Endothelial cell of umbilical vein (primary cell): ENCODE data around the gene UBE2QL1. TPM values are rescaled to one million over a fixed set of nuclear protein-coding genes. Genes with fewer than 3 reads are reported as not detected.

ENCODE experiments used
- BruUV-seq: library from RNA; stranded (reverse); fragments of 400-500 nt; replicated peaks from 2 replicates; lab custom pipeline; 2021; lab: Mats Ljungman, UMichigan
- CTCF ChIA-PET: fragments of 300-600, 350-600 bp; sonication (Branson Sonifier 250); formaldehyde crosslinking; loops from one replicate; lab custom pipeline; 2021; ENCODE audit warnings: antibody characterized with exemption, inconsistent platforms; lab: Charles Lee
- POLR2A ChIA-PET: fragments of 300-600, 350-600 bp; sonication (Branson Sonifier 250); formaldehyde crosslinking; loops from one replicate; lab custom pipeline; 2021; ENCODE audit warnings: antibody characterized with exemption, inconsistent platforms; lab: Charles Lee
- DNase-seq: peaks from one replicate; pipeline ENCODE4 v3.0.0-alpha.2; 2011; ENCODE audit warnings: low read depth, low spot score
- FAIRE-seq: peaks from 2 replicates; lab custom pipeline; 2011; peaks lifted over from hg19 to GRCh38; lab: Jason Lieb, UNC
- H2AFZ ChIP-seq: 2 replicates; pipeline ENCODE4 v1.6.0; 2012; ENCODE audit warnings: low read depth, low read length, control low read depth, inconsistent platforms
- H3K27ac ChIP-seq: 2 replicates; pipeline ENCODE4 v1.5.1; 2011; ENCODE audit warnings: low read depth, mild to moderate bottlenecking, control low read depth, low read length, moderate library complexity; ENCODE audit not compliant: insufficient read depth
- H3K27me3 ChIP-seq, 2 experiments: 2 replicates each; pipeline versions ENCODE4 v1.6.0 to v1.6.1; 2011; ENCODE audit warnings: low read length in 2 of 2, mixed read lengths in 1 of 2; ENCODE audit not compliant: control insufficient read depth in 2 of 2, insufficient read depth in 2 of 2
- H3K36me3 ChIP-seq, 2 experiments: 2 replicates in 1 of 2; 3 replicates in 1 of 2; pipeline ENCODE4 v1.5.1; 2011; ENCODE audit warnings: low read length in 2 of 2, mild to moderate bottlenecking in 1 of 2, moderate library complexity in 1 of 2; ENCODE audit not compliant: control insufficient read depth in 2 of 2, insufficient read depth in 2 of 2; ENCODE audit errors: extremely low read depth in 1 of 2
- H3K4me1 ChIP-seq: 3 replicates; pipeline ENCODE4 v1.5.1; 2011; ENCODE audit warnings: mild to moderate bottlenecking, low read length; ENCODE audit not compliant: control insufficient read depth, insufficient read depth; ENCODE audit errors: extremely low read depth
- H3K4me2 ChIP-seq: 2 replicates; pipeline ENCODE4 v1.6.1; 2011; ENCODE audit warnings: low read length, control low read depth, mixed read lengths; ENCODE audit not compliant: insufficient read depth
- H3K4me3 ChIP-seq, 3 experiments: fragments of 200-600 bp in 1 of 3; sonication (generic), shearing (Covaris generic) in 1 of 3; replicated peaks in 1 of 3; 2 replicates each; pipeline ENCODE4 v1.5.1; 2011 to 2016; ENCODE audit warnings: control low read depth in 3 of 3, low read length in 3 of 3, mild to moderate bottlenecking in 2 of 3, inconsistent platforms in 1 of 3, low read depth in 1 of 3, moderate library complexity in 1 of 3; ENCODE audit not compliant: insufficient read depth in 1 of 3
- H3K79me2 ChIP-seq: 2 replicates; pipeline ENCODE4 v1.6.0; 2012; ENCODE audit warnings: low read length, inconsistent platforms; ENCODE audit not compliant: control insufficient read depth, insufficient read depth
- H3K9ac ChIP-seq: replicated peaks from 2 replicates; pipeline ENCODE3; 2011; ENCODE audit warnings: low read length, control low read depth; ENCODE audit not compliant: insufficient read depth; ENCODE audit errors: extremely low read depth
- H3K9me1 ChIP-seq: replicated peaks from 3 replicates; pipeline ENCODE4 v1.6.0; 2011; ENCODE audit warnings: mild to moderate bottlenecking, low read length; ENCODE audit not compliant: control insufficient read depth, insufficient read depth; ENCODE audit errors: extremely low read depth
- H3K9me3 ChIP-seq: replicated peaks from 2 replicates; pipeline ENCODE4 v1.5.1; 2012; ENCODE audit warnings: low read length, inconsistent platforms; ENCODE audit not compliant: control insufficient read depth, insufficient read depth
- H4K20me1 ChIP-seq: replicated peaks from 2 replicates; pipeline ENCODE3; 2011; ENCODE audit warnings: mild to moderate bottlenecking, low read length; ENCODE audit not compliant: control insufficient read depth, insufficient read depth; ENCODE audit errors: extremely low read depth
- EZH2 ChIP-seq: IDR thresholded peaks from 2 replicates; pipeline ENCODE4 v1.6.1; 2012; ENCODE audit warnings: borderline replicate concordance, low read depth, mild to moderate bottlenecking, moderate library complexity, low read length, inconsistent platforms; ENCODE audit not compliant: severe bottlenecking
- FOS ChIP-seq: IDR thresholded peaks from 2 replicates; pipeline ENCODE4 v1.6.1; 2011; ENCODE audit warnings: mild to moderate bottlenecking, low read length, moderate library complexity, borderline replicate concordance; ENCODE audit not compliant: insufficient read depth
- MAX ChIP-seq: IDR thresholded peaks from 2 replicates; pipeline ENCODE4 v1.6.1; 2011; ENCODE audit not compliant: insufficient read depth, insufficient read length
- POLR2A ChIP-seq: IDR thresholded peaks from 2 replicates; pipeline ENCODE4 v1.6.1; 2012; ENCODE audit warnings: low read depth, mild to moderate bottlenecking, control low read depth, low read length
- dilution Hi-C: fragments of 300-500 bp; cut with MboI; formaldehyde crosslinking; loops from one replicate; pipeline ENCODE4 v1.15.0; 2019; ENCODE audit warnings: low sequenced_read_pairs; ENCODE audit not compliant: extremely low pct_ligation_motif_present
- intact Hi-C: fragments of 100-400 bp; cut with micrococcal nuclease; formaldehyde crosslinking; loops from one replicate; pipeline ENCODE4 v1.10.0; 2022
- polyA plus RNA-seq, 4 experiments: library from polyadenylated mRNA; depleted of rRNA in 3 of 4; stranded (reverse) in 3 of 4; unstranded in 1 of 4; fragments of >200 nt; gene quantifications; 2 replicates each; pipeline versions ENCODE4 v1.2.1 to v1.2.3, GENCODE V29; 2011 to 2012; ENCODE audit warnings: missing spikeins in 1 of 4
- total RNA-seq: library from RNA; stranded (reverse); gene quantifications from 2 replicates; pipeline ENCODE4 v1.2.3, GENCODE V29; 2021

Gene UBE2QL1
- total and polyA plus RNA-seq, 2 donors (not counting 3 experiments of a cell fraction or from before 2014, with no cell fraction given): 0.04 to 0.15 TPM

- no TSS peak for BruUV-seq
- no peaks in the 10 kb centered on the region for H3K9me1 ChIP-seq
- ChIA-PET POLR2A (no interaction called here), CTCF (no interaction called here)
- H3K4me3 ChIP-seq: no peak overlapping the region
- H3K4me2 ChIP-seq: no peak overlapping the region
- H4K20me1 ChIP-seq: no peaks in the 10 kb centered on the region
- H3K36me3 ChIP-seq: no peaks in the 10 kb centered on the region
- dilution Hi-C loops: no loop called here
- no peak overlapping the region for H3K9ac ChIP-seq
- no peak for FAIRE-seq
- H3K9me3 ChIP-seq: no peaks in the 10 kb centered on the region
- H3K27ac ChIP-seq: no peak overlapping the region
- TF ChIP-seq MAX (no peak), POLR2A (no peak), FOS (no peak)
- no peaks in the 10 kb centered on the region for H3K4me1 ChIP-seq
- H2AFZ ChIP-seq: no peak overlapping the region
- DNase-seq: no peak
- intact Hi-C loops: no loop called here
- H3K27me3 ChIP-seq: no peaks in the 10 kb centered on the region
- H3K79me2 ChIP-seq: no peaks in the 10 kb centered on the region
Measured at GRCh38 chr5:6486074-6486473, 37.4 kb downstream of the UBE2QL1 start.

- no peak overlapping the region for H3K4me2 ChIP-seq
- no TSS peak for BruUV-seq
- no peaks in the 10 kb centered on the region for H3K27me3 ChIP-seq
- H3K4me3 ChIP-seq: no peak overlapping the region
- FAIRE-seq (no peak), DNase-seq (no peak)
- dilution Hi-C loops: no loop called here
- H2AFZ ChIP-seq: no peak overlapping the region
- no peaks in the 10 kb centered on the region for H3K9me3 ChIP-seq
- ChIA-PET POLR2A (no interaction called here), CTCF (no interaction called here)
- no peak for TF ChIP-seq EZH2
- H3K36me3 ChIP-seq: no peaks in the 10 kb centered on the region
- no peaks in the 10 kb centered on the region for H3K4me1 ChIP-seq
- no peaks in the 10 kb centered on the region for H3K9me1 ChIP-seq
- no peak overlapping the region for H3K27ac ChIP-seq
- intact Hi-C loops: no loop called here
- no peaks in the 10 kb centered on the region for H4K20me1 ChIP-seq
- no peaks in the 10 kb centered on the region for H3K79me2 ChIP-seq
- no peak overlapping the region for H3K9ac ChIP-seq
Measured at GRCh38 chr5:6487081-6487480, 38.4 kb downstream of the UBE2QL1 start.
